Measurements from ENCODE around the gene NAALADL2.

GRCh38 chr3:174857301-174857700 lies 1.8 kb upstream of the NAALADL2 start:
- TF ChIP-seq CTCF (IDR thresholded peaks at IDR 0.05; ENCODE audit: borderline replicate concordance, extremely low read depth, low read length, poor library complexity, severe bottlenecking): no peak
- TF ChIP-seq EZH2 (IDR thresholded peaks at IDR 0.05; ENCODE audit: borderline replicate concordance, low read depth, low read length, severe bottlenecking): no peak

Data from DND-41 (cell line).